ENCODE measurements around the gene ALDH1A1.

DNA sequence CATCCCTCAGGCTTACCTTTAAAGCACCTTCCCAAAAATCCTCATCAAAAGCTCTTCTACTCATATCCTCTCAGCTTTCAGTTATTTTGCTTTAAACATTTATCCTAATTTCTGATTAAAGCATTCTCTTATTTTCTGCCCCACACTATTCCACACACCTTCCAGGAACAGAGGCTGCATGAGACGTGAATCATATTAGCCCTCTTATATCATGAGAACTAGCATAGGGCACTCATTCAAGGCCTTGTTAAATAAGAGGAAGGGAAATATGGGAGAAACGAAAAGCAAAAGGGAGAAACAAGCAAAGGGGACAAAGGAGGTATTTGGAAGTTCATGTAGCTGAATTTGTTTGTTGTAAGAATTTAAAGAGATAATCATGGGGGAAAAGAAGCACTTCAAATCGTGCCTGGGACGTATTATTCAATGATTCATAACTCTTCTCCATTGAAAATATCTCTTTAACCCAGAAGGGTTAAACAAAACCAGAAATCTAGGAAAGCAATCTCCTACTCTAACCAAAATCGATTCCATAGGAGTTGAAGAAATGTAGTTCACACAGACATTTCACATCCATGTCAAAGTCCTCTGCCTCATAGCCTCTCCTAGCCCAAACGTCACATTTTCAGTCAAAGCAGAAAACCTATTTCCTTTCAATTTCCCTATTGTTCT, 4.1 kb downstream of the ALDH1A1 start:
- TF ChIP-seq, protein P1, sequence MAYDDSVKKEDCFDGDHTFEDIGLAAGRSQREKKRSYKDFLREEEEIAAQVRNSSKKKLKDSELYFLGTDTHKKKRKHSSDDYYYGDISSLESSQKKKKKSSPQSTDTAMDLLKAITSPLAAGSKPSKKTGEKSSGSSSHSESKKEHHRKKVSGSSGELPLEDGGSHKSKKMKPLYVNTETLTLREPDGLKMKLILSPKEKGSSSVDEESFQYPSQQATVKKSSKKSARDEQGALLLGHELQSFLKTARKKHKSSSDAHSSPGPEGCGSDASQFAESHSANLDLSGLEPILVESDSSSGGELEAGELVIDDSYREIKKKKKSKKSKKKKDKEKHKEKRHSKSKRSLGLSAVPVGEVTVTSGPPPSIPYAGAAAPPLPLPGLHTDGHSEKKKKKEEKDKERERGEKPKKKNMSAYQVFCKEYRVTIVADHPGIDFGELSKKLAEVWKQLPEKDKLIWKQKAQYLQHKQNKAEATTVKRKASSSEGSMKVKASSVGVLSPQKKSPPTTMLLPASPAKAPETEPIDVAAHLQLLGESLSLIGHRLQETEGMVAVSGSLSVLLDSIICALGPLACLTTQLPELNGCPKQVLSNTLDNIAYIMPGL (CRISPR knock-in tag; IDR thresholded peaks at IDR 0.05): no peak
- TF ChIP-seq, protein P2, sequence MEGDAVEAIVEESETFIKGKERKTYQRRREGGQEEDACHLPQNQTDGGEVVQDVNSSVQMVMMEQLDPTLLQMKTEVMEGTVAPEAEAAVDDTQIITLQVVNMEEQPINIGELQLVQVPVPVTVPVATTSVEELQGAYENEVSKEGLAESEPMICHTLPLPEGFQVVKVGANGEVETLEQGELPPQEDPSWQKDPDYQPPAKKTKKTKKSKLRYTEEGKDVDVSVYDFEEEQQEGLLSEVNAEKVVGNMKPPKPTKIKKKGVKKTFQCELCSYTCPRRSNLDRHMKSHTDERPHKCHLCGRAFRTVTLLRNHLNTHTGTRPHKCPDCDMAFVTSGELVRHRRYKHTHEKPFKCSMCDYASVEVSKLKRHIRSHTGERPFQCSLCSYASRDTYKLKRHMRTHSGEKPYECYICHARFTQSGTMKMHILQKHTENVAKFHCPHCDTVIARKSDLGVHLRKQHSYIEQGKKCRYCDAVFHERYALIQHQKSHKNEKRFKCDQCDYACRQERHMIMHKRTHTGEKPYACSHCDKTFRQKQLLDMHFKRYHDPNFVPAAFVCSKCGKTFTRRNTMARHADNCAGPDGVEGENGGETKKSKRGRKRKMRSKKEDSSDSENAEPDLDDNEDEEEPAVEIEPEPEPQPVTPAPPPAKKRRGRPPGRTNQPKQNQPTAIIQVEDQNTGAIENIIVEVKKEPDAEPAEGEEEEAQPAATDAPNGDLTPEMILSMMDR (IDR thresholded peaks at IDR 0.05): no peak
- TF ChIP-seq, protein P3, sequence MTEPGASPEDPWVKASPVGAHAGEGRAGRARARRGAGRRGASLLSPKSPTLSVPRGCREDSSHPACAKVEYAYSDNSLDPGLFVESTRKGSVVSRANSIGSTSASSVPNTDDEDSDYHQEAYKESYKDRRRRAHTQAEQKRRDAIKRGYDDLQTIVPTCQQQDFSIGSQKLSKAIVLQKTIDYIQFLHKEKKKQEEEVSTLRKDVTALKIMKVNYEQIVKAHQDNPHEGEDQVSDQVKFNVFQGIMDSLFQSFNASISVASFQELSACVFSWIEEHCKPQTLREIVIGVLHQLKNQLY (CRISPR knock-in tag; IDR thresholded peaks at IDR 0.05): no peak
- TF ChIP-seq NR3C1 (CRISPR knock-in tag; conservative IDR thresholded peaks at IDR 0.05; ENCODE audit: low read depth): no peak
- TF ChIP-seq ZBTB21 (CRISPR knock-in tag; IDR thresholded peaks at IDR 0.05; ENCODE audit: borderline replicate concordance): no peak
- TF ChIP-seq, protein P4, sequence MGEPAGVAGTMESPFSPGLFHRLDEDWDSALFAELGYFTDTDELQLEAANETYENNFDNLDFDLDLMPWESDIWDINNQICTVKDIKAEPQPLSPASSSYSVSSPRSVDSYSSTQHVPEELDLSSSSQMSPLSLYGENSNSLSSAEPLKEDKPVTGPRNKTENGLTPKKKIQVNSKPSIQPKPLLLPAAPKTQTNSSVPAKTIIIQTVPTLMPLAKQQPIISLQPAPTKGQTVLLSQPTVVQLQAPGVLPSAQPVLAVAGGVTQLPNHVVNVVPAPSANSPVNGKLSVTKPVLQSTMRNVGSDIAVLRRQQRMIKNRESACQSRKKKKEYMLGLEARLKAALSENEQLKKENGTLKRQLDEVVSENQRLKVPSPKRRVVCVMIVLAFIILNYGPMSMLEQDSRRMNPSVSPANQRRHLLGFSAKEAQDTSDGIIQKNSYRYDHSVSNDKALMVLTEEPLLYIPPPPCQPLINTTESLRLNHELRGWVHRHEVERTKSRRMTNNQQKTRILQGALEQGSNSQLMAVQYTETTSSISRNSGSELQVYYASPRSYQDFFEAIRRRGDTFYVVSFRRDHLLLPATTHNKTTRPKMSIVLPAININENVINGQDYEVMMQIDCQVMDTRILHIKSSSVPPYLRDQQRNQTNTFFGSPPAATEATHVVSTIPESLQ (CRISPR knock-in tag; IDR thresholded peaks at IDR 0.05): no peak
- TF ChIP-seq, protein P5, sequence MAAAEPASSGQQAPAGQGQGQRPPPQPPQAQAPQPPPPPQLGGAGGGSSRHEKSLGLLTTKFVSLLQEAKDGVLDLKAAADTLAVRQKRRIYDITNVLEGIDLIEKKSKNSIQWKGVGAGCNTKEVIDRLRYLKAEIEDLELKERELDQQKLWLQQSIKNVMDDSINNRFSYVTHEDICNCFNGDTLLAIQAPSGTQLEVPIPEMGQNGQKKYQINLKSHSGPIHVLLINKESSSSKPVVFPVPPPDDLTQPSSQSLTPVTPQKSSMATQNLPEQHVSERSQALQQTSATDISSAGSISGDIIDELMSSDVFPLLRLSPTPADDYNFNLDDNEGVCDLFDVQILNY (CRISPR knock-in tag; IDR thresholded peaks at IDR 0.05): no peak
- TF ChIP-seq SP1 (CRISPR knock-in tag; conservative IDR thresholded peaks at IDR 0.05): no peak
- TF ChIP-seq ZNF317 (CRISPR knock-in tag; IDR thresholded peaks at IDR 0.05; ENCODE audit: borderline replicate concordance, low read depth): no peak
- TF ChIP-seq ATF1 (CRISPR knock-in tag; IDR thresholded peaks at IDR 0.05): no peak
